ENCODE measurements around the gene PPP2R3A. TPM values are rescaled to one million over a fixed set of nuclear protein-coding genes. Genes with fewer than 3 reads are reported as not detected.

The PPP2R3A gene
- total RNA-seq, 1 donor from 2014 or later: 7.5 TPM

- no peak for DNase-seq (ENCODE audit: low read depth, low spot score)
Measured at GRCh38 chr3:135970506-135971116, 5.1 kb downstream of the PPP2R3A start.

- no peak for DNase-seq (ENCODE audit: low read depth, low spot score)
Measured at GRCh38 chr3:135973841-135974240, 8.3 kb downstream of the PPP2R3A start.

- no peak for DNase-seq (ENCODE audit: low read depth, low spot score)
Measured at GRCh38 chr3:135975053-135975452, 9.5 kb downstream of the PPP2R3A start.

- DNase-seq (ENCODE audit: low read depth, low spot score): no peak
Measured at GRCh38 chr3:135975536-135975935, 10.0 kb downstream of the PPP2R3A start.

GRCh38 chr3:135980343-135980742 lies 14.8 kb downstream of the PPP2R3A start:
- no peak for DNase-seq (ENCODE audit: low read depth, low spot score)

GRCh38 chr3:135981701-135982403 lies 16.3 kb downstream of the PPP2R3A start:
- no peak for DNase-seq (ENCODE audit: low read depth, low spot score)

- no peak for DNase-seq (ENCODE audit: low read depth, low spot score)
Measured at GRCh38 chr3:135982404-135982761, 16.9 kb downstream of the PPP2R3A start.

- DNase-seq (ENCODE audit: low read depth, low spot score): no peak
Measured at GRCh38 chr3:135982922-135983581, 17.5 kb downstream of the PPP2R3A start.

- no peak for DNase-seq (ENCODE audit: low read depth, low spot score)
Measured at GRCh38 chr3:135987661-135988060, 22.1 kb downstream of the PPP2R3A start.

- no peak for DNase-seq (ENCODE audit: low read depth, low spot score)
Measured at GRCh38 chr3:135989242-135989641, 23.7 kb downstream of the PPP2R3A start.

- DNase-seq (ENCODE audit: low read depth, low spot score): no peak
Measured at GRCh38 chr3:135990903-135991302, 25.4 kb downstream of the PPP2R3A start.

GRCh38 chr3:135991621-135992020 lies 26.1 kb downstream of the PPP2R3A start:
- peak; percentile 17 for DNase-seq (ENCODE audit: low read depth, low spot score)

- DNase-seq (ENCODE audit: low read depth, low spot score): peak; percentile 52
Measured at GRCh38 chr3:135992072-135992471, 26.5 kb downstream of the PPP2R3A start.

GRCh38 chr3:135994708-135995337 lies 29.3 kb downstream of the PPP2R3A start:
- DNase-seq (ENCODE audit: low read depth, low spot score): no peak

- no peak for DNase-seq (ENCODE audit: low read depth, low spot score)
Measured at GRCh38 chr3:135995766-135996165, 30.2 kb downstream of the PPP2R3A start.

- DNase-seq (ENCODE audit: low read depth, low spot score): no peak
Measured at GRCh38 chr3:135997554-135998320, 32.2 kb downstream of the PPP2R3A start.

- DNase-seq (ENCODE audit: low read depth, low spot score): no peak
Measured at GRCh38 chr3:136008221-136008620, 42.7 kb downstream of the PPP2R3A start.

GRCh38 chr3:136008732-136009470 lies 43.4 kb downstream of the PPP2R3A start:
- no peak for DNase-seq (ENCODE audit: low read depth, low spot score)

GRCh38 chr3:136018876-136019275 lies 53.3 kb downstream of the PPP2R3A start:
- no peak for DNase-seq (ENCODE audit: low read depth, low spot score)

GRCh38 chr3:136021803-136022202 lies 56.3 kb downstream of the PPP2R3A start:
- DNase-seq (ENCODE audit: low read depth, low spot score): no peak

Measured in pulmonary artery endothelial cell (primary cell).